Left renal pelvis (tissue), 4 donors: ENCODE results near the gene NDUFS5. TPM values are rescaled to one million over a fixed set of nuclear protein-coding genes. Genes with fewer than 3 reads are reported as not detected.

Experiments
- polyA plus RNA-seq, 4 donors: library from polyadenylated mRNA; unstranded; fragments of 120-200 nt; gene quantifications; one replicate each; pipeline ENCODE4 v1.2.1, GENCODE V29; 2013; ENCODE audit not compliant: insufficient read length in 4 of 4

The NDUFS5 gene
- polyA plus RNA-seq, 4 donors: 219 to 323 (median 267) TPM

Other genes with a start within 250 kb of the NDUFS5 start
- gene RRAGC, start 166.6 kb upstream of the NDUFS5 start, polyA plus RNA-seq: 10 to 100 TPM; 34.1 to 39.9 (median 35.8) TPM
- gene MYCBP, start 153.0 kb upstream of the NDUFS5 start, polyA plus RNA-seq: 10 to 100 TPM; 17.0 to 34.9 (median 32.0) TPM
- gene GJA9, start 144.8 kb upstream of the NDUFS5 start, polyA plus RNA-seq: under 1 TPM in 3 of 4 donors, not detected in 1; 0.22 to 0.35 (median 0.30) TPM
- 1 to 10 TPM in 3 of 4 donors, under 1 TPM in 1; 0.92 to 1.9 (median 1.6) TPM for gene RHBDL2, start 84.5 kb upstream of the NDUFS5 start, polyA plus RNA-seq
- gene AKIRIN1, start 35.1 kb upstream of the NDUFS5 start, polyA plus RNA-seq: 100 to 1,000 TPM in 3 of 4 donors, 10 to 100 TPM in 1; 61.4 to 108 (median 103) TPM
- gene MACF1, start 178.3 kb downstream of the NDUFS5 start, polyA plus RNA-seq: 100 to 1,000 TPM; 202 to 261 (median 253) TPM